ENCODE measurements around the gene HRAS. TPM values are rescaled to one million over a fixed set of nuclear protein-coding genes. Genes with fewer than 3 reads are reported as not detected.
A peak's percentile ranks its signal among the peaks of the same experiment; 100 is the strongest.

Gene HRAS
- total RNA-seq, 1 experiment from 2014 or later = 99.9 TPM

GRCh38 chr11:512761-513595 lies 22.4 kb downstream of the HRAS start:
- DNase-seq (ENCODE audit: low spot score) = no peak

GRCh38 chr11:508956-509355 lies 26.4 kb downstream of the HRAS start:
- DNase-seq (ENCODE audit: low spot score) = no peak

GRCh38 chr11:507727-508515 lies 27.5 kb downstream of the HRAS start:
- no peak for DNase-seq (ENCODE audit: low spot score)

GRCh38 chr11:506995-507726 lies 28.2 kb downstream of the HRAS start, which contains the start of gene RNH1:
TSS of gene RNH1 (minus strand) at chr11:507242. CDS start at chr11:502162, 5,080 bp downstream.
- peak; percentile 80 for DNase-seq (ENCODE audit: low spot score)

GRCh38 chr11:506238-506994 lies 29.0 kb downstream of the HRAS start:
- peak; percentile 95 for DNase-seq (ENCODE audit: low spot score)

- DNase-seq (ENCODE audit: low spot score) = no peak
These were observed 30.4 kb downstream of the HRAS start for GRCh38 chr11:504994-505344.

- DNase-seq (ENCODE audit: low spot score) = no peak
These were observed 31.1 kb downstream of the HRAS start for GRCh38 chr11:504053-504993.

- no peak for DNase-seq (ENCODE audit: low spot score)
These were observed 32.0 kb downstream of the HRAS start for GRCh38 chr11:503179-503981.

- DNase-seq (ENCODE audit: low spot score) = no peak
These were observed 32.8 kb downstream of the HRAS start for GRCh38 chr11:502288-503178.

GRCh38 chr11:501683-502287 lies 33.6 kb downstream of the HRAS start:
- no peak for DNase-seq (ENCODE audit: low spot score)

- DNase-seq (ENCODE audit: low spot score) = no peak
These were observed 34.2 kb downstream of the HRAS start for GRCh38 chr11:501001-501682.

GRCh38 chr11:499201-500076 lies 35.9 kb downstream of the HRAS start:
- DNase-seq (ENCODE audit: low spot score) = no peak

- DNase-seq (ENCODE audit: low spot score) = no peak
These were observed 36.8 kb downstream of the HRAS start for GRCh38 chr11:498297-499181.

- no peak for DNase-seq (ENCODE audit: low spot score)
These were observed 37.6 kb downstream of the HRAS start for GRCh38 chr11:497565-498296.

Data from A172 (cell line).